HG03039 (cell line): ENCODE data around the gene CCNY.
"Not testable (repeated sequence)": the region's sequence is repeated elsewhere in the genome, so short reads cannot be mapped to it uniquely, and the experiment has no call there.

Source experiments
- ATAC-seq: cut with Tn5 transposase; IDR thresholded peaks from one replicate; pipeline ENCODE4 v1.9.1; 2021; ENCODE audit warnings: mild to moderate bottlenecking, moderate library complexity; ENCODE audit not compliant: unreplicated experiment

The CCNY gene

DNA sequence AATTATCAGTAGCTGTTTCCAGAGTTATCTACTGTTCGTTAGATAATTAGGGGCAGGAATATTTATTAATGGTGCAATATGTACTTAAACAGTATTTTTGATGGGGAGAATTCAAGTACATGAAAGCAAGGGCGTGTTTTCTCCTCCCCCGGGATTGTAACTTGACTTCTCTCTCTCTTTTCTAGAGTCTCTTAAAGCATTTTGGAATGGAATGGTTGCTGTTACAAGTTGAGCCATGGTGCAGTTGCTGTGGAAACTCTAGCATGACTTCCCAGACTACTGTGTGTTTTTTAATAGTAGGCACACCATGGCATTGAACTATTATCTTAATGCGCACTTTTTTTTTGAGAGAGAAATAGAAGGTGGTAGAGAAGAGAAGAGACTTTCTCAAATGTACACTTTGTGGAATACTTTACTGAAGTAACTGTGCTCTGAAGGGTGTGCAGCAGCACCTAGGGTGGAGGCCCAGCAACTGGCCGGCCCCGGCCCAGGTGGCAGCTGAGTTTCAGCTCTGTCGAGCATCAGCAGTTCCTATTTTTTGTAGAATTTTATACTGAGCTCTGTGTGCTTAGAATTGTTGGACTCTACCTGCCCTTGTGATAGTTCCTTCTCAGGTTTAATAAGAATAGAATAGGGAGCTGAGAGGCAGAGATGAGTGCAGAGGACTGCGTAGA is 64.4 kb downstream of the CCNY start:
- ATAC-seq = no peak

DNA sequence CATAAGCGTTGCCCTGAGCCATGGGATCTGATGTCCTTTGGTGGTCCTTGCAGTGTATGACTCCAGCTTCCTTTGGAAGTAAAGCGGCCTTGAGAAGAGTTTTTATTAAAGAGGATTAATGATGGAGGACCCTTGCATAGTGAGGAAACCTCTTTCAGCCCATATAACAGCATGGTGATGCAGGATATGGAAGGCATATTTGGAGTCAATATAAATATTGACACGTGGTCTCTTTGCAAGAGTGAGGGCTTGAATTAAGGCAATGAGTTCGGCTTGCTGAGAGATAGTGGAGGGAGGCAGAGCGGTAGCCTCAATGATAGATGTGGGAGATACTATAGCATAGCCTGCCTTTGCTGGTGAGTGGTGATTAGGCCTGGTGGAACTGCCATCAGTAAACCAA is 67.2 kb downstream of the CCNY start:
- not testable (repeated sequence) for ATAC-seq

DNA sequence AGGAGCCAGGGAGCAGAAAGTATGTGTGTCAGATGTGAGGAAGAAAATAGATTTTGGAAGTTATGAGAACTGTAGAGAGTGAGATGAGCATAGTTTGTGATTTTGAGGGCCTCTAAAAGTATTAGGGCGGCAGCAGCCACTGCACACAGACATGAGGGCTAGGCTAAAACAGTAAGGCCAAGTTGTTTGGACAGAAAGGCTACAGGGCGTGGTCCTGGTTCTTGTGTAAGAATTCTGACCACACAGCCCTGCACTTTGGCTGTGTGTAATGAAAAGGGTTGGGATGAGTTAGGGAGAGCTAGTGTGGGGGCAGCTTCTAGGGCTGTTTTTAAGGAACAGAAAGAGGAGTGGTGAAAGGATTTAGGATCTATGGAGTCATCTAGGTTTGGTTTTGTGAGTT is 67.8 kb downstream of the CCNY start:
- ATAC-seq = not testable (repeated sequence)

DNA sequence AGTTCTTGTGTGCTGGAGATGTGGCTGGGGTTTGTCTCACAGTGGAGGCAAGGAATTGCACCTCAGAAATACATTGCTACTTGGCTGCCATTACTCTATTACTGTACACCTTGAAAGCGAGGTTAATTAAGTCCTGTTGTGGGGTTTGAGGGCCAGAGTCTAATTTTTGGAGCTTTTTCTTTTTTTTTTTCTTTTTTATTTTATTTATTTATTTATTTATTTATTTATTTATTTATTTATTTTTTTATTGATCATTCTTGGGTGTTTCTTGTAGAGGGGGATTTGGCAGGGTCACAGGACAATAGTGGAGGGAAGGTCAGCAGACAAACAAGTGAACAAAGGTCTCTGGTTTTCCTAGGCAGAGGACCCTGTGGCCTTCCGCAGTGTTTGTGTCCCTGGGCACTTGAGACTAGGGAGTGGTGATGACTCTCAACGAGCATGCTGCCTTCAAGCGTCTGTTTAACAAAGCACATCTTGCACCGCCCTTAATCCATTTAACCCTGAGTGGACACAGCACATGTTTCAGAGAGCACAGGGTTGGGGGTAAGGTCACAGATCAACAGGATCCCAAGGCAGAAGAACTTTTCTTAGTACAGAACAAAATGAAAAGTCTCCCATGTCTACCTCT is 69.8 kb downstream of the CCNY start:
- ATAC-seq = not testable (repeated sequence)

DNA sequence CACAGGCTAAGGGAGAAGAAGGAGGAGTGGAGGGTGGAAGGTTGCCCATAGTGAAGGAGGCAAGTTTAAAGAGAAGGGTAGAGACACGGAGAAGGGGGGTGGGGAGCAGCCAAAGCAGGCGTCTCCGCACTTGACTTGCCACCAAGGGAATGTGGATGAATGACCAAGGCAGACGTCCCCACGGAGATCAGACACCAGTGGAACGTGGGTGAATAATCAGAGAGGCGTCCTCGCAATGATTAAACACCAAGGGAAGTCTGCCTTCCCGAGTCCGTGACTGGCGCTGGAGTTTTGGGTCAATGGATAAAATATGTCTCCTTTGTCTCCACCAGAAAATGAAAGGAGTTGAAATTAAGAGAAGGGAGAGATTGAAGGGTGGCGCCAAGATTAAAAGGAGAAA is 71.4 kb downstream of the CCNY start:
- not testable (repeated sequence) for ATAC-seq

- ATAC-seq = no peak
Measured at GRCh38 chr10:35409094-35409582, 72.8 kb downstream of the CCNY start.

DNA sequence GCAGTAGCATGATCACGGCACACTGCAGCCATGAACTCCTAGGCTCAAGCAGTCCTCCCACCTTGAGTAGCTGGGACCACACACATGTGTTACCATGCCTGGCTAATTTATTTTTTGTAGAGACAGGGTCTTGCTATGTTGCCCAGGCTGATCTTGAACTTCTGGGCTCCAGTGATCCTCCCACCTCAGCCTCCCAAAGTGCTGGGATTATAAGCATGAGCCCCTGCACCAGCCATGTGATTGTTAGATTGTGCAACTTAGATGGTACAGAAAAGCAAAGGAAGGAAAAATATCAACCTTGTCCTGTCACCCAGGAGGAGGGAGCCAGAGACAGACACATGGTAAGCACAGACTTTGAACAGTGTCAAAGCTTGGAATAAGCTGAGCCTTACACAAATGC is 73.5 kb downstream of the CCNY start:
- no peak for ATAC-seq

- ATAC-seq = no peak
Measured at GRCh38 chr10:35412003-35412723, 75.9 kb downstream of the CCNY start.

GRCh38 chr10:35412900-35413491 is 76.7 kb downstream of the CCNY start:
- ATAC-seq = no peak

GRCh38 chr10:35413985-35414861 is 77.9 kb downstream of the CCNY start:
- ATAC-seq = no peak

GRCh38 chr10:35415505-35415904 is 79.2 kb downstream of the CCNY start:
- ATAC-seq = no peak

DNA sequence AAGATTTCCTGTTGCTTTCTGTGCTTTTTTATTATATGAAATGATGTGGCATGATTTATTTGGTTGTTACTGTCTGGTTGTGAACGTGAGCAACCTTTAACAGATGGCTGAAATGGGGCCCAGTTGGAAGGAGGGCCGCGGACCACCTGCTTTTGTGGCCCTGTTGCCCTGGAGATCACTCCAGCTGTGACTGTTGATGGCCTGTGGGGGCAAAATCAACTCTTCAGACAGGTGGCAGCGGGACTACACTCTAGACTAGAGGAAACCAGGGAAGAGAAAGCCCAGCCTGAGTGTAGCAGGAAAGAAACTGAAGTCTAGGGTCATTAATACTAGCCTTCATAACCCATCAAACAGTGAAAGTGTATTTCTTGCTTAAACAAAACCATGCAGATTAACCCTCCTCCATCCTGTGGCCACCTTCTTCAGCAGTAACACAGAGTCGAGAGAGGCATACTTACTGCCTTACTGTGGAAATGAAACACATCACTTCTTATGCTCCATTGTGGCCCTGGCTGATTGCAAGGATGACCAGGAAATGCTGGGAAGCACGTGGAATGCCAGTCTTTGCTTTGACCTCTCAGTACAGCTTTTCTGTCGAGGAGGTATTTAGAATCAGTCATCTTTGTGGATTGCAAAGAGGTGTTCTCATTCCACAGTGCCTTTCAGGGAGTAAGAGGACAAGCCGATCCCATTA is 80.5 kb downstream of the CCNY start:
- no peak for ATAC-seq

DNA sequence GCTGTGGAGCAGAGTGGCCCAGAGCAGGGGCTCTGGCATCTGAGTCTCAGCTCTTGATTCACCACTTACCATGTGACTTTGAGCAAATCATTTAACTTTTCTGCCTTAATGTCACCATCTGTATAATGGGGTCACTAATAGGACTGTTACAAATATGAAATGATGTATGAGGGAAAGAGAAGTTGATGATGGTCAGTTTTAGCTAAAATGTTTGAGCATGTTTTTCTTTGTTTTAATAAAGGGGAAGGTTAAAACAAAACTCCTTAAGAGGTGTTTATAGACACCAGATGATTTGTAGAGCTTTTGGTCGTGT is 81.0 kb downstream of the CCNY start:
- ATAC-seq = no peak

DNA sequence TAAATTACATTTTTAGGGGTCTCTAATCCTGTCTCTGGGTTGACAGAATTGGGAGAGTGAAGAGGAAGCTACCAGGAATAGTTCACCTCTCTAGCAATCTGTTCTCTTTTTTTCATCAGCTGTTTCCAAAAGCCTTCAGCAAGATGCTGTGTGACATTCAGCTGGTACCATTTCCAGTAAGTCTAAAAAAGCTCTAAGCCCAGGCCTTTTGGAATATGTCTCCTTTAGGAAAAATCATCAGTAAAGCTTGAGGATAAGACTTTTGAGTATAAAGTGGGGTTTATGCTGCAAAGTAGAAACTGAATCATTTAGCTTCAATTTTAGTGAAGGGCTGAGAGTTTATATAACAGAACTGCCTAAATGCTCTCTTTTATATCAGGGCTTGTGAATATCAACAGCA is 81.5 kb downstream of the CCNY start:
- ATAC-seq = no peak

DNA sequence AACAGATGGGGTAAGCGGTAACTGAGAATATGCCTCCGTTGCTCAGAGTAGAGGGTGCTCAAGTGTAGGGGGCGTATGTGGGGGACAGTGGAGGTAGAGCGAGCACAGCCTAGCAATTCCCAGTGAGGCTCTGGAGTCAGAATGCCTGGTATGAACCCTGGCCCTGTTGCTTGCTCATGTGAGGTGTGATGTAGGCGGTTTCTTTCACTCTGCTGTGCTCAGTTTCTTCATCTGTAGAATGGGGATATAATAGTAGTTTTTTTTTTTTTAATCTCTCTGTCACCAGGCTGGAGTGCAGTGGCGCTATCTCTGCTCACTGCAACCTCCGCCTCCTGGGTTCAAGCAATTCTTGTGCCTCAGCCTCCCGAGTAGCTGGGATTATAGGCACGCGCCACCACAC is 82.3 kb downstream of the CCNY start:
- not testable (repeated sequence) for ATAC-seq

DNA sequence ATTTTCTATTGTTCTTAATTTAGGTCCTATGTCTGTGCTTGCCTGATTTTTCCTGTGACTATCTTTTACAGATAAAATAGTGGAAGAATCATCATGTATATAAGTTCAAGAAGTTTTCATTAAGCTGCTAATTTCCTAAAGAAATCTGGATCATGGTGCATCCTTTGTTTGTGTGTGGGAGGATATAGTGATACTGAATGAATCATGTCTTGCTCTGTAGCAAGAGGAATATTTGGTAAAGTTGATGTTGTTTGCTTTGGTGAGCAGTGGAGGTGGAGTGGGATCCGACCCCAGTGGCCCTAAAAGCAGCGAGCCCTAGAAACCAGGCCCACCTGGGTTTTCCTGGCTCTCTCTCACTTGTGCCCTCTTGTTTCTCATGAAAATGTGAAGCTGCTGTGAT is 83.7 kb downstream of the CCNY start:
- no peak for ATAC-seq

GRCh38 chr10:35420827-35421552 is 84.7 kb downstream of the CCNY start:
- ATAC-seq = no peak

- ATAC-seq = no peak
Measured at GRCh38 chr10:35421553-35422178, 85.4 kb downstream of the CCNY start.

DNA sequence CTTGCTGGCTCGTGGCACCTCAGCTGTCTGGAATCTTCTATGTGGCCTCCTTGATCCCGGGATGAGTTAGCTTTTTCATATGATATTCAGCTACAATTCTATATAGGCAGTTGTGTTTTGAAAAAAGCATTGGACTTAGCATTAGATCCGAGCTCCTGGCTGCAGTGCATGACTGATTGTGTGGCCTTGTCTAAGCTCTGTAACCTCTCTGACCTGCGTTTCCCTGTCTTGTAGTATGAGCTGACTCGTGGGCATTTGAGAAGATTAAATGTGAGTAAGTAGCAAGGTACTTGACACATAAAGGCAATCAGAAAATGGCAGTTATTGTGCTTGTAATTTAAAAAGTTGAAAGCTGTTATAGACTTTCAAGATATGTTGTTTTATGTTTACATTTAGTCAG is 85.9 kb downstream of the CCNY start:
- no peak for ATAC-seq
